Astrocyte (in vitro differentiated cells and primary cell): Measurements from ENCODE around the gene MRTFB. TPM values are rescaled to one million over a fixed set of nuclear protein-coding genes. Genes with fewer than 3 reads are reported as not detected.

Experiments used
- DNase-seq: peaks from one replicate; pipeline ENCODE4 v3.0.0-alpha.2; 2010; ENCODE audit warnings: low read depth
- FAIRE-seq: peaks from 2 replicates; lab custom pipeline; 2011; peaks lifted over from hg19 to GRCh38; lab: Jason Lieb, UNC
- H2AFZ ChIP-seq: 2 replicates; pipeline ENCODE4 v1.6.0; 2012; ENCODE audit warnings: low read depth, low read length, inconsistent platforms
- H3K27ac ChIP-seq: 2 replicates; pipeline ENCODE4 v1.5.1; 2011; ENCODE audit warnings: low read depth, low read length, inconsistent platforms
- H3K27me3 ChIP-seq: 2 replicates; pipeline ENCODE4 v1.6.0; 2011; ENCODE audit warnings: low read length, inconsistent platforms; ENCODE audit not compliant: insufficient read depth
- H3K36me3 ChIP-seq: 2 replicates; pipeline ENCODE4 v1.5.1; 2011; ENCODE audit warnings: low read length, inconsistent platforms; ENCODE audit not compliant: insufficient read depth
- H3K4me1 ChIP-seq: 2 replicates; pipeline ENCODE4 v1.5.1; 2011; ENCODE audit warnings: low read length, inconsistent platforms; ENCODE audit not compliant: insufficient read depth
- H3K4me2 ChIP-seq: 2 replicates; pipeline ENCODE4 v1.6.0; 2012; ENCODE audit warnings: low read length, inconsistent platforms
- H3K4me3 ChIP-seq: 2 replicates; pipeline ENCODE4 v1.5.1; 2011; ENCODE audit warnings: low read depth, mild to moderate bottlenecking, low read length, inconsistent platforms; ENCODE audit not compliant: insufficient read depth
- H3K79me2 ChIP-seq: 2 replicates; pipeline ENCODE4 v1.6.0; 2012; ENCODE audit warnings: mild to moderate bottlenecking, low read length, inconsistent platforms; ENCODE audit not compliant: insufficient read depth
- H3K9ac ChIP-seq: 2 replicates; pipeline ENCODE4 v1.6.0; 2012; ENCODE audit warnings: mild to moderate bottlenecking, low read length, inconsistent platforms
- H3K9me3 ChIP-seq: 2 replicates; pipeline ENCODE4 v1.5.1; 2012; ENCODE audit warnings: low read depth, mild to moderate bottlenecking, low read length, inconsistent platforms; ENCODE audit not compliant: insufficient read depth
- H4K20me1 ChIP-seq: 2 replicates; pipeline ENCODE4 v1.6.0; 2012; ENCODE audit warnings: low read length, inconsistent platforms; ENCODE audit not compliant: insufficient read depth
- H3K27ac Mint-ChIP-seq: one replicate; pipeline ENCODE4 v1.8.0; 2021; ENCODE audit warnings: mild to moderate bottlenecking, mixed read lengths; ENCODE audit not compliant: unreplicated experiment
- H3K27me3 Mint-ChIP-seq: one replicate; pipeline ENCODE4 v1.8.0; 2021; ENCODE audit warnings: low read depth, mixed read lengths; ENCODE audit not compliant: unreplicated experiment
- H3K36me3 Mint-ChIP-seq: one replicate; pipeline ENCODE4 v1.8.0; 2021; ENCODE audit warnings: low read depth, mixed read lengths; ENCODE audit not compliant: unreplicated experiment
- H3K4me1 Mint-ChIP-seq: one replicate; pipeline ENCODE4 v1.8.0; 2021; ENCODE audit warnings: low read depth, mixed read lengths; ENCODE audit not compliant: unreplicated experiment
- H3K4me3 Mint-ChIP-seq: one replicate; pipeline ENCODE4 v1.8.0; 2021; ENCODE audit warnings: mild to moderate bottlenecking, moderate library complexity, mixed read lengths; ENCODE audit not compliant: unreplicated experiment
- H3K9me3 Mint-ChIP-seq: one replicate; pipeline ENCODE4 v1.8.0; 2021; ENCODE audit warnings: mild to moderate bottlenecking, mixed read lengths; ENCODE audit not compliant: unreplicated experiment
- EZH2 ChIP-seq: IDR thresholded peaks from 2 replicates; pipeline ENCODE4 v1.6.1; 2012; ENCODE audit warnings: mild to moderate bottlenecking, low read length, inconsistent platforms; ENCODE audit not compliant: insufficient read depth
- total RNA-seq: library from RNA; stranded (reverse); gene quantifications from 2 replicates; pipeline ENCODE4 v1.2.1, GENCODE V29; 2021
- TF ChIP-seq, protein P1 (sequence below): IDR thresholded peaks from 2 replicates; pipeline ENCODE4 v1.5.1; 2011; ENCODE audit warnings: low read depth, mild to moderate bottlenecking, inconsistent platforms, low read length, moderate library complexity; ENCODE audit not compliant: insufficient read depth

Gene MRTFB
- total RNA-seq, 1 donor from 2014 or later: 32.5 TPM

DNA sequence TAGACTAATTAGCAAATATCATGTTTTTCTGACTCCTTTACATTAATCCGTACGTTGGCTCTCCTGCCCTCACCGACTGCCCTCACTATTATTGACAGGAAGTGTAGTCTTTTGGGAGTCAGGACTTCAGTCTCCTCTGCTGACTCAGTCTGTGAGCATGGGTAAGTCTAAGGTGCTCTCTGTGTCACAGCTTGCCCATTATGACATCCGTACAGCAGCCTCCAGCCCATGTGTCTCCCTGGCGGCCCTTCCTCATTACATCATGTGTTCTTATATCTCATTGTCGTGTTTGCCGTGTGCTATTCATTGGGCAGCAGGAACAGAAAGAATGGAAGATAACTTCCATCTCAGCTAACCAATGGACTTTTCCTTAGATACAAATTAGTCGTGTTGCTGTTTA is 77.5 kb downstream of the MRTFB start:
- no peaks in the 10 kb centered on the region for H3K36me3 ChIP-seq
- no peak overlapping the region for H3K9ac ChIP-seq
- no peaks in the 10 kb centered on the region for H3K9me3 Mint-ChIP-seq
- no peak overlapping the region for H3K27ac ChIP-seq
- H3K27me3 ChIP-seq: no peaks in the 10 kb centered on the region
- H3K4me2 ChIP-seq: no peak overlapping the region
- FAIRE-seq (no peak), DNase-seq (peak; percentile 43)
- TF ChIP-seq, protein P1, sequence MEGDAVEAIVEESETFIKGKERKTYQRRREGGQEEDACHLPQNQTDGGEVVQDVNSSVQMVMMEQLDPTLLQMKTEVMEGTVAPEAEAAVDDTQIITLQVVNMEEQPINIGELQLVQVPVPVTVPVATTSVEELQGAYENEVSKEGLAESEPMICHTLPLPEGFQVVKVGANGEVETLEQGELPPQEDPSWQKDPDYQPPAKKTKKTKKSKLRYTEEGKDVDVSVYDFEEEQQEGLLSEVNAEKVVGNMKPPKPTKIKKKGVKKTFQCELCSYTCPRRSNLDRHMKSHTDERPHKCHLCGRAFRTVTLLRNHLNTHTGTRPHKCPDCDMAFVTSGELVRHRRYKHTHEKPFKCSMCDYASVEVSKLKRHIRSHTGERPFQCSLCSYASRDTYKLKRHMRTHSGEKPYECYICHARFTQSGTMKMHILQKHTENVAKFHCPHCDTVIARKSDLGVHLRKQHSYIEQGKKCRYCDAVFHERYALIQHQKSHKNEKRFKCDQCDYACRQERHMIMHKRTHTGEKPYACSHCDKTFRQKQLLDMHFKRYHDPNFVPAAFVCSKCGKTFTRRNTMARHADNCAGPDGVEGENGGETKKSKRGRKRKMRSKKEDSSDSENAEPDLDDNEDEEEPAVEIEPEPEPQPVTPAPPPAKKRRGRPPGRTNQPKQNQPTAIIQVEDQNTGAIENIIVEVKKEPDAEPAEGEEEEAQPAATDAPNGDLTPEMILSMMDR: no peak
- TF ChIP-seq EZH2: no peak
- no peaks in the 10 kb centered on the region for H3K9me3 ChIP-seq
- peaks cover 3% of the 10 kb centered on the region for H4K20me1 ChIP-seq
- no peaks in the 10 kb centered on the region for H3K27me3 Mint-ChIP-seq
- H3K27ac Mint-ChIP-seq: peak overlapping the region; percentile 10
- H3K4me3 Mint-ChIP-seq: no peak overlapping the region
- H3K4me1 Mint-ChIP-seq: peaks cover 10% of the 10 kb centered on the region
- no peaks in the 10 kb centered on the region for H3K36me3 Mint-ChIP-seq
- no peak overlapping the region for H2AFZ ChIP-seq
- no peak overlapping the region for H3K4me3 ChIP-seq
- H3K79me2 ChIP-seq: no peaks in the 10 kb centered on the region
- H3K4me1 ChIP-seq: no peaks in the 10 kb centered on the region

DNA sequence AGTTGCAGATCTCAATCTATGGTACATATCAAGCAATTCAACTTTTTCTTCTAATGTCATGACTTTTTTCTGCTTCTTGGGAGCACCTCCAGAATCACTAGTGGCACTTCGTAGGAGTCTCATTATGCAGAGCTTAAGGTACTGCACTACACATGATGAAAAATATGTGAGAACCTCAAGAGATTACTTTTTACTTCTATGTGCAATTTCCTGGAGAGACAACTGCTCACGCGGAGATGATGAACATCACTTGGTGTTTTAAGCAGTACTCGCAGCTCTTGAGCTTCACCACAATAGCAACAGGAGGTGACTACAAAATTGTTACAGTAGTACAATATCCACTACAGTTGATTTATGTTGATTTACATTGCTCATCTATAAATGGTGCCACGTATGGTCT is 79.7 kb downstream of the MRTFB start:
- Histone ChIP-seq H3K4me3 (no peak overlapping the region), H4K20me1 (peaks cover 3% of the 10 kb centered on the region), H3K4me2 (no peak overlapping the region), H3K27ac (no peak overlapping the region), H3K9me3 (no peaks in the 10 kb centered on the region), H2AFZ (no peak overlapping the region), H3K4me1 (no peaks in the 10 kb centered on the region), H3K36me3 (no peaks in the 10 kb centered on the region), H3K9ac (no peak overlapping the region), H3K27me3 (no peaks in the 10 kb centered on the region), H3K79me2 (no peaks in the 10 kb centered on the region)
- H3K36me3 Mint-ChIP-seq: no peaks in the 10 kb centered on the region
- FAIRE-seq: no peak
- TF ChIP-seq EZH2: no peak
- TF ChIP-seq, protein P1: no peak
- DNase-seq: no peak
- no peak overlapping the region for H3K4me3 Mint-ChIP-seq
- H3K27me3 Mint-ChIP-seq: no peaks in the 10 kb centered on the region
- peaks cover 10% of the 10 kb centered on the region for H3K4me1 Mint-ChIP-seq
- no peaks in the 10 kb centered on the region for H3K9me3 Mint-ChIP-seq
- no peak overlapping the region for H3K27ac Mint-ChIP-seq

DNA sequence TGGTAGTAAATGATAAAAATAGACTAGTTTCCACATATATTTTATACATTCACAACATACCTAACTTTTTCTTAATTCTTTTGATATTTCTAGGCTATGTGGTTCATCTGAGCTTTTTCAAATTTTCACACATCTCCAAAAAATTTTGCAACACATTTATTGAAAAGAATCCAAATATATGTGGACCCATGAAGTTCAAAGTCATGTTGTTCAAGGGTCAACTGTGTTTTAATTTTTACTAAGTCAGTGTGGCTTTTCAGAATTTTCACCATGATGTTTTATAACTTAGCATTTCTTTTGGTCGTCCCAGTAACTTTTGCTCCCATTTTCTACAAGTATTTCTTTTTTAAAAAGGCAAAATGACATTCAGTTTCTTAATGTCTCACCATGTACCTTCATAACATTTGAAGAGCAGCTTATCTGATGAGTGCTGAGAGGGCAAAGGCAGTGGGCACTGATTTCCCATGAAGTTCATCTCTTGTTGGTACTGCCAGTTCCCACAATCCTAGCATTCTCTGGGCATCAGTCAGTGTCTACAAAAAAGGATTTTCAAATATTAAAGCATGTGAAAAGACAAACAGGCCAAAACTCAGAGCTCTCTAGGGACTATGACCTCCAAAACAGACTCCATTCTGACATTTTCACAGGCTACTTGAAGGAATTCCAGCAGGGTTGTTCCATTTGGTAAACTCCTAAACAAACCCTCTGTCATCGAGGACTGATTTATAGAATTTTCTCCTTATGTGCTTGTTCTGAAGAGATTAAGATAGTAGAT is 80.3 kb downstream of the MRTFB start:
- Mint-ChIP-seq H3K27me3 (no peaks in the 10 kb centered on the region), H3K9me3 (no peaks in the 10 kb centered on the region), H3K4me1 (peaks cover 10% of the 10 kb centered on the region), H3K36me3 (no peaks in the 10 kb centered on the region), H3K4me3 (no peak overlapping the region), H3K27ac (no peak overlapping the region)
- H3K4me1 ChIP-seq: no peaks in the 10 kb centered on the region
- no peaks in the 10 kb centered on the region for H3K79me2 ChIP-seq
- DNase-seq: no peak
- H3K36me3 ChIP-seq: no peaks in the 10 kb centered on the region
- H4K20me1 ChIP-seq: peaks cover 3% of the 10 kb centered on the region
- H3K4me2 ChIP-seq: no peak overlapping the region
- no peak for TF ChIP-seq EZH2
- TF ChIP-seq, protein P1: no peak
- no peak overlapping the region for H3K27ac ChIP-seq
- no peak overlapping the region for H3K9ac ChIP-seq
- FAIRE-seq: no peak
- no peak overlapping the region for H2AFZ ChIP-seq
- no peaks in the 10 kb centered on the region for H3K27me3 ChIP-seq
- H3K9me3 ChIP-seq: no peaks in the 10 kb centered on the region
- H3K4me3 ChIP-seq: no peak overlapping the region
